ENCODE measurements around the gene SIK3.

SIK3 gene

DNA sequence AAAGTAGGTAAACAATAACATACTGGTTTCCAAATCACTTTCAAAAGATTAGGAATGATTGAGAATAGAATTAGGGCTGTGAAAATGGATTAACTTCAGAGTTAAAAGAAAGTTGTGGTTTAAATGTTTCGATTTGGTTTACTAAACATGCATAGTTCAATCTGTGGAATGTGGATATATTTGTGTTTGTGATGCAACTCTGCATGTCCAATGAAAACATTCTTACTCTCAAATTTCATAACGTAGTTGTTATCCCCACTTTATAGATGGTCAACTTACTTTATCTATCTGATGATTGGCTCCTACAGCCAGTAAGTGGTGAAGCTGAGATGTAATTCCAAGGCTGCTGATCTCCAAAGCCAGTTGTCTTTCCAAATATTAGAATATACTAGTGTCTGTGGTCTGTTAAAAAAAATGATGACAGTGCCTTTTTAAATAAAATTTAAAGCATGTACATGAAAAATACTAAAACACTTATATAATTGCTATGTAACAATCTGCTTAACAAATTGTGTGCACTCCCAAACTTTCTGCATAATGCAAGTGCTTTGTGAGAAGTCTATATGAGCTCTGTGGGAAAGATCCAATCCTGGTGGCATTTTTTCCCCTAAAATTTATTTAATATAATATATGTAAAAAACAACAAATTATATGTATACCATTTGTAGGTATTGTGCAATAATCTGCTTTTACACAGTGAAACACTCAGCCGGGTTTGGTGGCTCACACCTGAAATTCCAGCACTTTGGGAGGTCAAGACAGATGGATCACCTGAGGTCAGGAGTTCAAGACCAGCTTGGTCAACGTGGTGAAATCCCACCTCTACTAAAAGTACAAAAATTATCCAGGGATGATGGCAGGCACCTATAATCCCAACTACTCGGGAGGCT is 9.7 kb upstream of the SIK3 start:
- no peak for DNase-seq

DNA sequence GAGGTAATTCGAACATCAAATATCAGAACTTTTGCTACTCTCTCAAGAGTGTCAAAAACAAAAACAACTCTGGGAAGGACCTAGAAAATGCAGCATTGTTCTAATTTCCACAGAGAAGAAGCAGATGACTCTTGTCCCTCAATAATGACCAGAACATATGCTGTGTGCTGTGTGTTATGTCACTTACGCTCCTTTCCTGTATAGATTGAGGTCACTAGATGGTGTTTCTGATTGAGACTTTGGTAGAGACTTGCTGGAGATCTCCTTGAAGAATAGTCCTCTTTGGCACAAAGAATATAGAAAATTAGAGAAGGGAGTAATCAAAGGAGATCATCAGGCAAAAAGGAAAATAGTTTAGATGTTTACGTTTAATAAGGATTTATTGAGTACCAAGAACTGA is 2.3 kb upstream of the SIK3 start:
- no peak for DNase-seq

DNA sequence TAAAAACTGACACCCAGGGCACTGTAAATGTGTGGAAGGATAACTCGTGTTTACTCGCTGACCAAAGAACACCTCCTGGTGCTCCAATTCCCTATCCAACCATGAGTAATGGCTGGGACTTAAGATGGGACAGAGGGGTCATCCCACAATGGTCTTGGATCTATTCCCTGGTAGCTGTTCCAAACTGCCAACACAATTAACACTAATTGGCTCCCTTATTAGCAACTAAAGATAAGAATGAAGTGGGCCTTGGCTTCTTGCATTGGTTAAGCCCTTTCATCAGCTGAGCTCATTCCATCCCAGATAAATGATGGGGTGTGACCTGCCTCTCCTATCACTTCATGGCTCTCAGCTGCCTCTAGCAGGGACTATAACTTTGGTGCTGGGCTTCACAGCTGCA is 1.5 kb upstream of the SIK3 start:
- DNase-seq, result no peak

DNA sequence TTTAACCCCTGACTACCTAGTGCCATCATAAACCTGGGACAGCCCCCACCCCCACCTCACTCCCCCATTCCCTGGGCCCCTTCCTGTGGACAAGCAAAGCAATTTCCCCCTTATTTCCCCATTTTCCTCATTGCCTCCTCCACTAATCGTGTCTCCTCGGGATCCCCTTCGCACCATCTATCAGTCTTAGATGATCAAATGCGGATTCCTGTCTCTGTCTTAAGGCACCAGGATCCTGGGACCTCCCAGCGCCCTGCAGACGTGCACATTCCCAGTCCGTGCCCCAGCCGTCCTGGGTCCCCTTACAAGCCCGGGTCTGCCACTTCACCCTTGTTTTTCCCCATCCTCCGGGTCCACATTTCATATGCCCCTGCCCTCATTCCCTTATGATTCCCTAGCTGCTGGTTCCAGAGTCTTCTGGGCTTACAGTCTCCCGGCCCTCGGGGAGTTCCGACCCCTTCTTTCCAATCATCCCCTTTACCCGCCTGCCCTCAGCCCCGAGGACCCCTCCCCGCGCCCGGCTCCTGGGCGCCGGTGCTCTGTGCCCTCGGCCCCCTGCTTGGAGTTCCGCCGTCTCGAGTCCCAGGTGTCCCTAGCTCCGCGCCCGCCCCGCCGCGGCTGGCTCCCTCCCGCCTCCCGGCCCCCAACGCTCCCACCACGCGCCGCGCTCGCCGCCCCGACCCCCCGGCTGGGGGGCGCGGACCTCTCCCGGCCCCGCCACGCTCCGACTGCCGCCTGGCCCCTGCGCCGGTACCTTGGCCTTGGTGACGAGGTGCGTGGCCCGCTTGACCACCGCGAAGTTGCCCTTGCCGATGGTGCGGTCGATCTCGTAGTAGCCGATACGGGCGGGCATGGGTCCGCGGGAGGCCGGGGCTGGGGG is 599 bp downstream of the SIK3 start:
- no peak for DNase-seq

DNA sequence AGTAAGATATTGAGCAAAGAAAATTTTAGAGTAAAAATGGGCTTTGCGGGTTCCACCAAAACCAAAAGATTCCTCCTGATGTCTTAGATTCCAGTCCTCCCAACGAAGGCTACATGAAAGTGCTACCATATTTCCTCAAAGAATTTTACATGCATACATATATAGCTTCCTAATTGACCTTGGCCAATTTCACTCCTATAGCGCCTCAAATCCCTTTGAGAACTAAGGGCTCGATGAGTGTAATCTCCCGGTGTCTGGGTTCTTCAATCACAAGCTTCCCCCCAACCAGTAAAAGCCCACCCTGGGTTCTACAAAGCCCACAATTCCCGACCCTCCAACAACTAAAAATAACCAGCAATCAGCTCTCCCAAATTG is 1.2 kb downstream of the SIK3 start:
- no peak for DNase-seq

DNA sequence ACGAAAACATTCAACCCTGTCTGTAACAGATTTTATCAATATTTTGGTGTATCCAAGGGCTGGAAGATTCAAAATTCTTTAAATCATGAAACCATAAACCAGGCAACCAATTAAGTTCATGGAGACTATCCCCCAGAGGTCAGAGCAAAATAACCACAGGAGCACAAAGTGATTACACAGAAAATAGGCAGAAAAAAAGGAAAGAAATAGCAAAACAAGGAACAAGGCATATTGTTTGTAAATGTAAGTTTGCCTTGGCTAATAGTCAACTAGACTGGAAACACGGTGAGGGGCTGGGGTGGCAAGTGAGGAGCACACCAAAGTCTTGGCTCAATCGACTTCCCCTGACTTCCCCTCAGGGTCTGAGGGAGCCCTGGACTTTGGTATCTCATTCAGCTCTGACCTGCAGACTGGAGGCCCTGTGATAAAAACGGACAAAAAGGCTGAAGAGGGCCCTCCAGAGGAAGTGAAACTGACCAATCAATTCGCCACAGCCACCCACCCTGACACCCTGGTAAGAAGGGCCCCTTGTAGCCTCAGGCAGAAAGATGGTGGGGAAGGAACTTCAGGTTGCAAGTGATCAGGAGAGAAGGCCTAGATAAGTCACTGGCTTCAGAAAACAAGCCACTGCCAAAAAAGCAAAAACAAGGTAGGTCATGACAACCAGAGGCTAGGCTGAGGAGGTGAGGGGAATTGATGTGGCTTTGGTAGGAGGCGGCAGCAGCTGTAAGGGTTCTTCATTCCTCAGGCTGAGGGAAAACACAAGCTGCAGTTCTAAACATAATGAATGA is 1.8 kb downstream of the SIK3 start:
- DNase-seq, result no peak

DNA sequence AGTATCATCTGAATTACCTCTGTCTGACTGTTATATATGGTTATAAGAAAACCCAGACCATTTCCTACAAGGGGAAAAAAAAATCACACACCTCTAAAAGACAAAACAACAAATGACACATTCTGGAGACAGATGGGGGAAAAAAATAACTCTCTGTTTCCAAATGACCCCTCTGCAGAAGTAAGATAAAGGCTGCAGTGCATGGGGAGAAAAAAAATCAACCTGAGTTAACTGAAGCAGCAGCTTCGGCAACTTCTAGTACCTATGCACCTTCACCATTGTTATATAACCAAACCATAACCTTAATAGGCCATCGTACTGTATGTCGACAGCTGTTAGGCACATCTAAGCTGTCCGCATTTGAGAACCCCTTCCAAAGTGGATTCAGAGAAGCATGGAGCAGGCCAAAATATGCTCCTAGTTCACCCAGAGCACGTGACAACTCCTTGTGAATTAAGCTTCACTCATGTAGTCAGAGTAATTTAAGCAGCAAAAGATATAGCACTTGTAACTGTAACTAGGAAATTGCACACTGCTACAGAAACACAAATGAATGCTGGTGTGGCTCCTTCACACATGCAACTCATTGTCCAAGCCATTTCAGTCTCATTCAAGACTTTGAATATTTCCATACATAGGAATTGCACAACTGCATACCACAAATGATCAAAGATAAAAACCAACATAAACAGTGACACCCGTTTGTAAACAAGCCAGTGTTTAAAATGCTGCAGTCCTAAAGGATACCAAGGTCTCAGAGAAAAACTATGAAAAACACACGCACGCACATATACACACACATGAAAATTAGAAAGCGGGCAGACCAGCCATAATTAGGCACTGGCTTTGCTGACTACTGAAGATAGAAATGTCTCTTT is 2.7 kb downstream of the SIK3 start:
- peak in 1 of 2 experiments; percentile 22 for DNase-seq

DNA sequence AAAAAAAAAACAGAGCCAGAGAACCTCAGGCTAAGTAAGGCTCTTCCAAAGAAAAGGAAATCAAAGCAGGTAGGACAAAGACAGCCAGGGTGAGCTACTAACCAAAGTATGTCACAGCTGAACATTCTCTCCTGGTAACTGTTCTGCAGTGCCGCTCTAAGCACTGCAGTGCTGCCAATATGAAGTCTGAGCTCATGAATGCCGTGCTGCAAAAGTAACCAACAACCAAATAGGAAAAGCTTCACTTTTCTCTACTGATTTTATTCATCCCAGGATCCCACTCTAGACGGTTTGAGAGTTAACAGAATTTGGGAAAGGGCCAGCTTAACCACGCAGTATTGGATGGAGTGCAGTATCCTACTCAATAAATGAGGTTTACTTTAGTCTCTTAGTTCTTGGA is 3.5 kb downstream of the SIK3 start:
- DNase-seq, result no peak

DNA sequence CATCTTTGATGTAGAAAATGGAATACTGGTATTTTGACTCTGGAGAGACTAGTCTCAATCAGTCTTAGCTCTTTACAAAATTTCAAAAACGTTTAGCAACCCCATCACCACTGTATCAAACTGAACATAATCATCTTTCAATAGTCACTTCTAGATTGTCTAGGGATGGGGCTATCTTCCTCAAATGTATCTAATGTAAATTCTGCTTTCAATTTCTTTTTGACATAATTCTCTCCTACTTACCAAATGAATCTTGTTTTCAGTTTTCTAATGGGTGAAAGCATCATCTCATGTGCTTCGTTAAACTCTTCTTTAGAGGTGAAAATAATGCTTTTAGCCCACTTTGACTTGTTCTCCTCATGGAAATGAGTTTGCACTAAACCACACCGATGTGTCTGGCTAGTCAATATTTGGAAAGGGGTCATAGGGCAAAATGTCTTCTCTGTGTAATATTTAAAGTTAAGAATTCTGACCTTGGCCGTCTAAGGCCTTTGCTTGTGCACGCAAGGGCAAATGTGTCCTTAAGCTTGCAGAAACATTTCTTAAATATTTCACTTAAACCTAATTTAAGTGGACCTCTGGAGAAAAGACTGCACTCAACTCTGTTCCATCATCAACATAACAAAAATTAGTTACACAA is 5.2 kb downstream of the SIK3 start:
- DNase-seq, result no peak

DNA sequence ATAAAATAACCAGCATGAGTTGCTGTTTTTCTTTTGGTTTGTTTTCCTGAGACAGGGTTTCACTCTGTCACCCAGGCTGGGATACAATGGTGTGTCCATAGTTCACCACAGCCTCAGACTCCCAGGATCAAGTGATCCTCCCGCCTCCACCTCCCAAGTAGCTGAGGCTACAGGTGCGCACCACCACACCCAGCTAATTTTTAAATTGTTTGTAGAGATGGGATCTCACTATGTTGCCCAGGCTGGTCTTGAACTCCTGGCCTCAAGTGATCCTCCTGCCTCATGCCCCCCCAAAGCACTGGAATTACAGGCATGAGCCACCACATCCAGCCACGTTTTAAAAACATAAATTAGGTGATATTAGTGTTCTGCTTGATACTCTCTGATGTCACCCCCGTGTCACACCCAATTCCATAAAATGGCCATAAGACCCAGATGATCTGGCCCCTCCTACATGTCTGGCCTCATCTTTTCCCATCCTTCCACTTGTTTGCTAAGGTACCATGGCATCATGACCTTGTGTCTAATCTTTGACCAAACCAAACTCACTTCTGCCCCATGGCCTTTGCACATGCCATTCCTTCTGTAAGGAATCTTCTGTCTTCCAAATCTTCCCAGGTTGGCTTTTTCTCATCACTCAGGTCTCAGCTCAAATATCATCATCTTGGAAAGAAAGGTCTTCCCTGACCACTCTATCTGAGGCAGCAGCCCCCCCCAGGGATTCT is 6.3 kb downstream of the SIK3 start:
- no peak for DNase-seq

DNA sequence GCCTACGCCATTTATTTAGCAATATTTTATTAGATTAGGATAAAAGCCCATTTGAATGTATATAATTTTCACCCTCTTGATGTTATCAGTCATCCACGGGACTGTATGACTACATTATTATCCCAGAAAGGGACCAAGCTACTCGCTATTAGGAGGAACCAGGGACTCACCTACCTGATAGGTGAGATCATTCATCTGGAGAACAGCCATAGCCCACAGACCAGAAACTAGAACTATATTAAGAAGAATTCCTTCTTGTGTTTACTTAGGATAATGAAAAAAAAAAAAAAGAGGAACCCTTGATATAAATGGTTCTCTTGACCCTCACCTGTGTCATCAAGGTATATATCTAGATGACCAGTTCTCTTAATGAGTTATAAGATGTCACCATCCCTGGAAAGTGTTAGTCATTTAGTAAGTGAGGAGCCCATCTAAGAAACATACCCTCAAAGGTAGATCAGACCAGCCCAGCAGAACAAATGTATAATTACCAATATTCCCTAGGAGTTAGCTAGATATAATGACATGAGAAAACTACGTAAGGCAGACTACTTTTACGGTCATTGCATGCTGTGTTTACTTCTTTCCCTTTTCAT is 8.0 kb downstream of the SIK3 start:
- no peak for DNase-seq

DNA sequence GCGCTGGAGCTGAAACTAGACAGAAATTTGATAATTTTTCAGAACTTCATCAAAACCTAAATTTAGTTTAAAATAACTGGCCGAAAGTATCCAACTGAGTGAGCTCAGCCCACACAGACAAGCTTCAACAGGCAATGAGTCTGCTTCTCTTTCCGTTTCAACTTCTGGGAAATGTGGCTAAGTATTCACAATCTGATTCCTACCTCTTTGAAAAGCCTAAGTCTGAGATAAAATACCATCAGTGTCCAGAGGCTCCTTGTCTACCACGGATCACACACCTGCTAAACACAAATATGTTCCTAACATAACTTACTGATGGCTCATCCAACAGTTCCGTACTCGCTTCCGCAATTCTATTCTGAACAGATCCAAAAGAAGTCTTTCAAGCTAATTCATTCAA is 8.5 kb downstream of the SIK3 start:
- no peak for DNase-seq

DNA sequence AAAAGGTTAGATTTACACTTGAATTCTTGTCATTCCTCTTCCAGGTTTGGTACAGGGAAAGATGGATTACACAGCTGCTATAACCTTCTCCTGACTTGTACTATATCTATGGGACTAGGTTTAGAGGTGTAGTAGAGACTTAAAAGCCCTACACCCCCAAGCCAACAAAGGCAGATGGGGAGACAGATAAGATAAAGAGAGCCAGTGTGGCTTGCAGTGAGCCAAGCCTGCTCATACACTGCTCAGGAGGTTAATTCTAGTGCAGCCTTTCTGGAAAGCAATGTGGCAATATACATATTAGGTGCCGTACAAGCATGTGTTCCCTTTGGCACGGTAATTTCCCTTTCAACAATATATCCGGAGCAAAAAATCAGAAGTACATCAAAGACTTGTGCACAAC is 10.8 kb downstream of the SIK3 start:
- DNase-seq, result no peak

DNA sequence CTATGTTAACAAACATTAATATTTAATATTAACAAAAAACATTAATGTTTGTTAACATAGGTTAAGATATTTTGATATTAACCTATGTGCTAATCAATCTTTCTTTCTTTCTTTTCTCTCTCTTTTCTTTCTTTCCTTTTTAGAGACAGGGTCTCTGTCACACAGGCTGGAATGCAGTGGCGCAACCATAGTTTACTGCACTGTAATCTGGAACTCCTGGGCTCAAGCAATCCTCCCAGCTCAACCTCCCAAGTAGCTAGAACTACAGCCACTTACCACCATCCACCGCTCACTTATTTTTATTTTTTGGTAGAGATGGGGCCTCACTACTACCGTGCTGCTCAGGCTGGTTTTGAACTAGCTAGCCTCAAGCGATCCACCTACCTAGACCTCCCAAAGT is 13.2 kb downstream of the SIK3 start:
- no peak for DNase-seq

DNA sequence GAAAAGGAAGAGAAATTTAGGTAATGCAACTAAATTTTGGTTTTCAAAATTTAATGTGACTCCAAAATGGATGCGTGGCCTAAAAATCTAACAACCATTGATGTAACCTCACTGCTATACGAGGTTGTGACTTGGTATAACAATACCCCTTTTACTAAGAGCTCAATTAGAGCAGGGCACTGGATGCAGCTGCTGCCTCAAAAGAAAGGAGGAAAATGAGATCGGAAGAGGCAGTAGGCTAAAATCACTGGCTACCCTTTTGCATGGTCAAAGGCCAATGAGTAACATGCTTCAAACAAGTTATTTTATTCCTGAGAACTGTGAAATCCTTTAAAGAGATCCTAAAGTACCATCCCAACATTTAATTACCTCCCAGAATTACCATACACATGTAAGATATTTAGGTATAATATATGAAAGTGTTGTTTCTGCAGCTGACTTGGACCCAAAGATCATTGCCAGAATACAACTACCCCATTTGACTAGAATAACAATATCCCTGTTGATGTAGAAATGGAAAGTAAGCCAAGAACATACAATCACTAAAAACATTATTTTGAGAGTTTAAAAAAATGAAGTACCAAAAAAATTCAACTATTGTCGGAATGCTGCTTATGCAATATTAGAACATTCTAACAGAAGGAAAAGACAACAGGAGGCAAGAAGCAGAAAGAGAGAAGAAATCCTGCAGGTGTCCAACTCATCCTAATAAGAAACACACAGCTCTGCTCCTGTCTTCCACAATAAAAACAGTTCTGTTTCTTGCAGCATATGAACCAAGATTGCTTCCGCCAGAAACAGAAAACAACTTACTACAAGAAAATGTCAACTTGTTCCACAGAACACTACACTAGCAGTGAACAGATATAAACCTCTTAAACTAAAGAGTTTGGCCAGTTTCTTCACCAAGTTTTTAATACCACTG is 15.0 kb downstream of the SIK3 start:
- no peak for DNase-seq

DNA sequence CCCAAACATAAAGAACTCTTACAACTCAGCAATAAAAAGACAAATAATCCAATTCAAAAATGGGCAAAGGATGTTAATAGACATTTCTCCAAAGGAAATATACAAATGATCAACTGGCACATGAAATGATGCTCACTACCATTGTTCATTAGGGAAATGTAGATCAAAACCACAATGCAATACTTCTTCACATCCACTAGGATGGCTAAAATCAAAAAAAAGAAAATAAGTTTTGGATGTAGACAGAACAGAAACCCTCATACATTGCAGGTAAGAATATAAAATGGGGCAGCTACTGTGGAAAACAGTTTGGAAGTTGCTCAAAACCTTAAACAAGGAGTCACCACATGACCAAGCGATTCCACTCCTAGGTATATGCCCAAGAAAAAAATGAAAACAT is 16.3 kb downstream of the SIK3 start:
- no peak for DNase-seq

DNA sequence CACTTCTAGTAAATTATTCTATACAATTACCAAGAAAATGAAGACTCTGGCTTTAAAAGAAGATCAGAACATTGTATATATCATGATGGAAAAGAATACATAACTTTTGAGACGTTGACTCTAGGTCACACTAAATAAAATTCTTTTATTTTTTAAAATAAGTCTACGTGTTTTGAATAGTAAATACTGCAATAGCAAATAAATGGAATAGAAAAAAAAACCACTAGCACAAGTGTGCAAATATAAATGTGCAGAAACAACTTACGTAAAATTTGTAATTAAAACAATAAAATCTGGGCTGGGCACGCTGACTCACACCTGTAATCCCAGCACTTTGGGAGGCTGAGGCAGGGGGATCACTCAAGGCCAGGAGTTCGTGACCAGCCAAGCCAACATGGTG is 17.9 kb downstream of the SIK3 start:
- no peak for DNase-seq

DNA sequence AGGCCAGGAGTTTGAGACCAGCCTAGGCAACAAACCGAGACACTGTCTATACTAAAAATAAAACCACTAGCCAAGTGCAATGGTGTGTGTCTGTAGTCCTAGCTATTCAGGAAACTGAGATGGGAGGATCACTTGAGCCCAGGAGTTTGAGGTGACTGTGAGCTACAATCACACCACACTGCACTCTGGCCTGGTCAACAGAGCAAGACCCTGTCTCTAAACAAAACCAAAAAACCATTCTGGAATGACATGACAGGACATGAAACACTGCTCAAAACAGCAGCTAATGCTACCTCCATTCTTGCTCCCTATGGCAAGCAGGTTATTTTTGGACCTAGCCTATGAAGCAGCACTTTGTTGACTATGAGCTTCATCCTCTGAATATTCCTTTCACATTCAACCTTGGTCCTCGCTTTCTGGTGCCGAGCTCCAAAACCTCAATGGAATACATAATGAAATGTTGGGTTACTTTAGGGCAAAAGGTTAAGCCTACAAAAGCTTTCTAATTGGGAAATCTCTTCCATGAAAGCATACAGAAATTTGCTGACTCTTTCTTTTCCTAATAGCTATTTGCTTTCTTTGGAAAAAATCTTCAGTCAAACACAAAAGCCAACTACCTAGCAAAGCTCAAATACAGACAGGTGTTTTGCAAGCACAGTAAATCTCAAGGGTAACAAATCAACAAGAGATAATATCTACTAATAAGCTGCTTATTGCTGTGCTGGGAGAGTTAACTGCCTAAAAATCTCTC is 21.1 kb downstream of the SIK3 start:
- no peak for DNase-seq

DNA sequence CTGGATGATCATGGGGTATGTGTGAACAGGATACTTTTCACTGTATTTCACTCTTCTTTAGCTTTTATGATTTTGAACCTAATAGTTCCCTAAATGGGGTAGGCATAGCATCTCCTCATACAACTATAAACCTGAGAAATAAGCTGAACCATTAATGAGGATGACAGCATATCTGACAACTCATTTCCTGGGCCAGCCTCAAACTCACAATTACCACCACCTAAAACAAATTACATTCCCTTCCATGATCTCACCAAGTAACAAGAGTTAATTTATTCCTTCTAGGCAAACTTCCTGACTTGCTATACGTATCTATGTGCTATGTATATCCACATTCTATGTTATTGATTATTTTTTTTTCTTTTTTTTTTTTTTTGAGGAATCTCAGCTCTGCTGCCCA is 23.0 kb downstream of the SIK3 start:
- DNase-seq, result no peak

Measured in NCI-H187 (cell line).